MM.1S (cell line): ENCODE results near the gene TUBB6.

Source experiments
- EZH2 ChIP-seq: fragments of 300-600 bp; sonication (generic); optimal IDR thresholded peaks from 2 replicates; pipeline ENCODE3; 2017; ENCODE audit warnings: low read depth, mild to moderate bottlenecking, antibody characterized with exemption, low read length, mixed read lengths
- TF ChIP-seq, protein P1 (sequence below): fragments of 300-600 bp; sonication (generic); IDR thresholded peaks from 2 replicates; pipeline ENCODE4 v1.5.1; 2016; ENCODE audit warnings: antibody characterized with exemption, low read length, mixed read lengths

DNA sequence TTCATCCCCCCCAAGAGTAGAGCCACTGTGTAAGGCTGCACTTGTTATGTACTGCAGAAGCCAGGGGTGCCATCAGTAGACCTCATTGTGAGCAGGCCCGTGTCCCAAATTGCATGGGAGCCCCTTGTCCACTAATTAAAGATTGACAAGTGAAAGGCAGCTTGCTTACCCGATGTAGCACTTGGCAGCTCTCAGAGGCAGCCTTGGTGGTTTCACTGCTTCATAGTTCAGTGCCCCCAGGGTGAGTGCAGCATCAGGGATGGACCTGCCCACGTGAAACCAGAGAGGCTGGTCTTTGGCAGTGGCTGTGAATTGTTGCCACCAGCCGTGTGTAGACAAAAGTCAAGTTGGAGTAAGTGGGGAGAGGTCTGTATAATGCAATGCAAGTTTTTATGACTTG is 13.3 kb downstream of the TUBB6 start:
- TF ChIP-seq, protein P1, sequence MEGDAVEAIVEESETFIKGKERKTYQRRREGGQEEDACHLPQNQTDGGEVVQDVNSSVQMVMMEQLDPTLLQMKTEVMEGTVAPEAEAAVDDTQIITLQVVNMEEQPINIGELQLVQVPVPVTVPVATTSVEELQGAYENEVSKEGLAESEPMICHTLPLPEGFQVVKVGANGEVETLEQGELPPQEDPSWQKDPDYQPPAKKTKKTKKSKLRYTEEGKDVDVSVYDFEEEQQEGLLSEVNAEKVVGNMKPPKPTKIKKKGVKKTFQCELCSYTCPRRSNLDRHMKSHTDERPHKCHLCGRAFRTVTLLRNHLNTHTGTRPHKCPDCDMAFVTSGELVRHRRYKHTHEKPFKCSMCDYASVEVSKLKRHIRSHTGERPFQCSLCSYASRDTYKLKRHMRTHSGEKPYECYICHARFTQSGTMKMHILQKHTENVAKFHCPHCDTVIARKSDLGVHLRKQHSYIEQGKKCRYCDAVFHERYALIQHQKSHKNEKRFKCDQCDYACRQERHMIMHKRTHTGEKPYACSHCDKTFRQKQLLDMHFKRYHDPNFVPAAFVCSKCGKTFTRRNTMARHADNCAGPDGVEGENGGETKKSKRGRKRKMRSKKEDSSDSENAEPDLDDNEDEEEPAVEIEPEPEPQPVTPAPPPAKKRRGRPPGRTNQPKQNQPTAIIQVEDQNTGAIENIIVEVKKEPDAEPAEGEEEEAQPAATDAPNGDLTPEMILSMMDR: no peak
- no peak for TF ChIP-seq EZH2
